Stimulated activated naive CD4-positive, alpha-beta T cell (primary cell): Measurements from ENCODE around the gene C4orf36.
"Not testable (repeated sequence)": the region's sequence is repeated elsewhere in the genome, so short reads cannot be mapped to it uniquely, and the experiment has no call there.

Experiments used
- DNase-seq, 6 experiments: peaks; one replicate each; lab custom pipeline; 2025; lab: John Stamatoyannopoulos, UW

The C4orf36 gene

GRCh38 chr4:86917212-86918039 is 25.2 kb upstream of the C4orf36 start:
- no peak for DNase-seq

GRCh38 chr4:86916392-86916791 is 24.2 kb upstream of the C4orf36 start:
- no peak for DNase-seq

- no peak for DNase-seq
Observed at GRCh38 chr4:86910820-86911684, 18.8 kb upstream of the C4orf36 start.

- no peak for DNase-seq
Observed at GRCh38 chr4:86910369-86910768, 18.1 kb upstream of the C4orf36 start.

- DNase-seq, result no peak
Observed at GRCh38 chr4:86909546-86910295, 17.5 kb upstream of the C4orf36 start.

GRCh38 chr4:86908251-86908657 is 16.0 kb upstream of the C4orf36 start:
- no peak for DNase-seq

- DNase-seq, result no peak
Observed at GRCh38 chr4:86901864-86902263, 9.6 kb upstream of the C4orf36 start.

GRCh38 chr4:86898562-86898961 is 6.3 kb upstream of the C4orf36 start:
- DNase-seq, result no peak

GRCh38 chr4:86896596-86896995 is 4.4 kb upstream of the C4orf36 start:
- no peak for DNase-seq

- DNase-seq, result peak in 3 of 6 experiments; percentile 4 to 51 (median 50)
Observed at GRCh38 chr4:86895692-86896488, 3.7 kb upstream of the C4orf36 start.

GRCh38 chr4:86894455-86894854 is 2.2 kb upstream of the C4orf36 start:
- DNase-seq, result no peak

GRCh38 chr4:86893136-86893535 is 914 bp upstream of the C4orf36 start:
- DNase-seq, result no peak

- DNase-seq, result no peak
Observed at GRCh38 chr4:86892636-86892960, 376 bp upstream of the C4orf36 start.

- no peak for DNase-seq
Observed at GRCh38 chr4:86890790-86891189, 1.4 kb downstream of the C4orf36 start.

- no peak for DNase-seq
Observed at GRCh38 chr4:86879641-86880040, 12.6 kb downstream of the C4orf36 start.

GRCh38 chr4:86878640-86879039 is 13.6 kb downstream of the C4orf36 start:
- no peak for DNase-seq

- no peak for DNase-seq
Observed at GRCh38 chr4:86876894-86877685, 15.1 kb downstream of the C4orf36 start.

- not testable (repeated sequence) for DNase-seq
Observed at GRCh38 chr4:86875436-86875835, 16.8 kb downstream of the C4orf36 start.

- no peak for DNase-seq
Observed at GRCh38 chr4:86872135-86872534, 20.1 kb downstream of the C4orf36 start.

- no peak for DNase-seq
Observed at GRCh38 chr4:86870442-86871069, 21.7 kb downstream of the C4orf36 start.
